CD14-positive monocyte (primary cell): ENCODE results near the gene UHRF1. TPM values are rescaled to one million over a fixed set of nuclear protein-coding genes. Genes with fewer than 3 reads are reported as not detected.

Experiments used
- DNase-seq, 3 donors: peaks; one replicate each; pipeline ENCODE4 v3.0.0-alpha.2; 2011 to 2022
- H2AFZ ChIP-seq: 2 replicates; pipeline ENCODE4 v1.6.0; 2012; ENCODE audit warnings: mild to moderate bottlenecking, low read depth, low read length, inconsistent platforms; ENCODE audit not compliant: insufficient read depth, poor library complexity, severe bottlenecking
- H3K27ac ChIP-seq, 2 donors: 1 replicate in 1 of 2; 2 replicates in 1 of 2; pipeline ENCODE4 v1.5.1; 2012 to 2013; ENCODE audit warnings: low read length in 2 of 2, control low read depth in 1 of 2, inconsistent platforms in 1 of 2, low read depth in 1 of 2, mild to moderate bottlenecking in 1 of 2
- H3K27me3 ChIP-seq, 2 donors: one replicate each; pipeline versions ENCODE4 v1.6.0 to v1.6.1; 2011 to 2013; ENCODE audit warnings: low read length in 2 of 2; ENCODE audit not compliant: control insufficient read depth in 2 of 2, insufficient read depth in 2 of 2
- H3K36me3 ChIP-seq, 2 donors: replicated peaks in 1 of 2; 1 replicate in 1 of 2; 2 replicates in 1 of 2; pipeline versions ENCODE4 v1.5.1 to v1.6.1; 2012 to 2013; ENCODE audit warnings: low read length in 2 of 2, control low read depth in 1 of 2, inconsistent platforms in 1 of 2, mild to moderate bottlenecking in 1 of 2; ENCODE audit not compliant: insufficient read depth in 2 of 2, control insufficient read depth in 1 of 2
- H3K4me1 ChIP-seq, 2 donors: 1 replicate in 1 of 2; 2 replicates in 1 of 2; pipeline versions ENCODE4 v1.5.1 to v1.6.1; 2012 to 2013; ENCODE audit warnings: low read length in 2 of 2, control low read depth in 1 of 2, inconsistent platforms in 1 of 2, mild to moderate bottlenecking in 1 of 2, moderate library complexity in 1 of 2; ENCODE audit not compliant: insufficient read depth in 2 of 2, control insufficient read depth in 1 of 2
- H3K4me2 ChIP-seq: replicated peaks from 2 replicates; pipeline ENCODE3; 2012; ENCODE audit warnings: low read length, moderate library complexity, mild to moderate bottlenecking; ENCODE audit not compliant: poor library complexity, severe bottlenecking; ENCODE audit errors: extremely low read depth
- H3K4me3 ChIP-seq, 3 experiments: fragments of 200-600 bp in 1 of 3; sonication (generic) in 1 of 3; replicated peaks in 1 of 3; 1 replicate in 2 of 3; 2 replicates in 1 of 3; pipeline ENCODE4 v1.5.1; 2011 to 2013; ENCODE audit warnings: low read length in 3 of 3, mild to moderate bottlenecking in 3 of 3, control low read depth in 2 of 3, low read depth in 2 of 3, inconsistent platforms in 1 of 3, moderate library complexity in 1 of 3
- H3K79me2 ChIP-seq: 2 replicates; pipeline ENCODE4 v1.6.0; 2012; ENCODE audit warnings: mild to moderate bottlenecking, control low read depth, inconsistent platforms, low read length, moderate library complexity; ENCODE audit not compliant: insufficient read depth
- H3K9ac ChIP-seq: 2 replicates; pipeline ENCODE4 v1.6.0; 2017; ENCODE audit warnings: low read length, mild to moderate bottlenecking; ENCODE audit not compliant: insufficient read depth, poor library complexity, severe bottlenecking
- H3K9me3 ChIP-seq, 2 donors: replicated peaks in 1 of 2; 1 replicate in 1 of 2; 2 replicates in 1 of 2; pipeline versions ENCODE4 v1.5.1 to v1.6.1; 2012 to 2013; ENCODE audit warnings: low read length in 2 of 2, control low read depth in 1 of 2; ENCODE audit not compliant: control insufficient read depth in 1 of 2, insufficient read depth in 1 of 2
- H4K20me1 ChIP-seq: 2 replicates; pipeline ENCODE4 v1.6.0; 2012; ENCODE audit warnings: mild to moderate bottlenecking, low read length, control low read depth, moderate library complexity; ENCODE audit not compliant: insufficient read depth
- H3K27ac Mint-ChIP-seq, 7 donors: one replicate each; pipeline ENCODE4 v1.8.0; 2020; ENCODE audit warnings: mild to moderate bottlenecking in 7 of 7, mixed read lengths in 7 of 7, moderate library complexity in 6 of 7, inconsistent platforms in 2 of 7
- H3K27me3 Mint-ChIP-seq, 3 donors: one replicate each; pipeline ENCODE4 v1.8.0; 2021 to 2022; ENCODE audit warnings: low read depth in 3 of 3, mild to moderate bottlenecking in 3 of 3, mixed read lengths in 3 of 3, moderate library complexity in 3 of 3, inconsistent platforms in 1 of 3
- H3K36me3 Mint-ChIP-seq, 2 donors: one replicate each; pipeline ENCODE4 v1.8.0; 2020; ENCODE audit warnings: mixed read lengths in 2 of 2, inconsistent platforms in 1 of 2, mild to moderate bottlenecking in 1 of 2
- H3K4me1 Mint-ChIP-seq: one replicate; pipeline ENCODE4 v1.8.0; 2020; ENCODE audit warnings: mild to moderate bottlenecking, mixed read lengths
- H3K4me3 Mint-ChIP-seq, 2 donors: one replicate each; pipeline ENCODE4 v1.8.0; 2020; ENCODE audit warnings: mild to moderate bottlenecking in 2 of 2, mixed read lengths in 2 of 2, moderate library complexity in 1 of 2
- H3K9me3 Mint-ChIP-seq, 7 donors: one replicate each; pipeline ENCODE4 v1.8.0; 2020 to 2022; ENCODE audit warnings: mixed read lengths in 7 of 7, mild to moderate bottlenecking in 6 of 7, moderate library complexity in 6 of 7, inconsistent platforms in 2 of 7
- WGBS: methylation state at CpG from one replicate; pipeline ENCODE4 v1.1.5; 2013; ENCODE audit warnings: missing lambda C conversion rate; ENCODE audit not compliant: insufficient coverage; 5-methylcytosine and 5-hydroxymethylcytosine counted together
- intact Hi-C, 2 donors: fragments of 100-400 bp; cut with micrococcal nuclease; formaldehyde crosslinking; loops; one replicate each; pipeline versions ENCODE4 v1.15.0 to v1.15.1; 2023
- polyA plus RNA-seq, 3 donors: library from polyadenylated mRNA; depleted of rRNA in 1 of 3; unstranded in 2 of 3; stranded (reverse) in 1 of 3; fragments of 300-500 nt in 2 of 3; fragments of >200 nt in 1 of 3; fragmentation: Illumina TruSeq in 2 of 3; gene quantifications; 1 replicate in 2 of 3; 2 replicates in 1 of 3; pipeline ENCODE4 v1.2.3, GENCODE V29; 2012 to 2021
- TF ChIP-seq, protein P1 (sequence below): fragments of 200-600 bp; IDR thresholded peaks from one replicate; pipeline ENCODE4 v1.8.0; 2022; ENCODE audit warnings: antibody characterized with exemption, mild to moderate bottlenecking

Gene UHRF1
- polyA plus RNA-seq, 3 donors: 0.06 to 0.77 (median 0.63) TPM

GRCh38 chr19:4984438-4984990 is 75.2 kb downstream of the UHRF1 start:
- TF ChIP-seq, protein P1, sequence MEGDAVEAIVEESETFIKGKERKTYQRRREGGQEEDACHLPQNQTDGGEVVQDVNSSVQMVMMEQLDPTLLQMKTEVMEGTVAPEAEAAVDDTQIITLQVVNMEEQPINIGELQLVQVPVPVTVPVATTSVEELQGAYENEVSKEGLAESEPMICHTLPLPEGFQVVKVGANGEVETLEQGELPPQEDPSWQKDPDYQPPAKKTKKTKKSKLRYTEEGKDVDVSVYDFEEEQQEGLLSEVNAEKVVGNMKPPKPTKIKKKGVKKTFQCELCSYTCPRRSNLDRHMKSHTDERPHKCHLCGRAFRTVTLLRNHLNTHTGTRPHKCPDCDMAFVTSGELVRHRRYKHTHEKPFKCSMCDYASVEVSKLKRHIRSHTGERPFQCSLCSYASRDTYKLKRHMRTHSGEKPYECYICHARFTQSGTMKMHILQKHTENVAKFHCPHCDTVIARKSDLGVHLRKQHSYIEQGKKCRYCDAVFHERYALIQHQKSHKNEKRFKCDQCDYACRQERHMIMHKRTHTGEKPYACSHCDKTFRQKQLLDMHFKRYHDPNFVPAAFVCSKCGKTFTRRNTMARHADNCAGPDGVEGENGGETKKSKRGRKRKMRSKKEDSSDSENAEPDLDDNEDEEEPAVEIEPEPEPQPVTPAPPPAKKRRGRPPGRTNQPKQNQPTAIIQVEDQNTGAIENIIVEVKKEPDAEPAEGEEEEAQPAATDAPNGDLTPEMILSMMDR: no peak
- DNase-seq: no peak
- peaks cover 14 to 51% of the 10 kb centered on the region in 2 donors for H3K36me3 Mint-ChIP-seq
- Histone ChIP-seq H3K79me2 (peaks cover 90% of the 10 kb centered on the region), H3K27me3 (no peaks in the 10 kb centered on the region), H3K9me3 (no peaks in the 10 kb centered on the region), H3K4me3 (no peak overlapping the region), H3K4me2 (no peak overlapping the region), H3K36me3 (peaks cover 8 to 10% of the 10 kb centered on the region in 2 donors), H3K4me1 (peaks cover 8% of the 10 kb centered on the region in 2 donors), H3K27ac (no peak overlapping the region), H4K20me1 (peaks cover 100% of the 10 kb centered on the region), H2AFZ (no peak overlapping the region), H3K9ac (no peak overlapping the region)
- peak overlapping the region in 1 of 7 donors; percentile 7 for H3K27ac Mint-ChIP-seq
- intact Hi-C loops: no loop called here
- peaks cover 0 to 3% (median 0%) of the 10 kb centered on the region in 3 donors for H3K27me3 Mint-ChIP-seq
- H3K4me3 Mint-ChIP-seq: no peak overlapping the region
- no peaks in the 10 kb centered on the region for H3K9me3 Mint-ChIP-seq
- peaks cover 8% of the 10 kb centered on the region for H3K4me1 Mint-ChIP-seq
- 95% methylated on average over 13 of the region's 18 CpGs for WGBS

- peaks cover 0 to 3% (median 2%) of the 10 kb centered on the region in 3 donors for H3K27me3 Mint-ChIP-seq
- peaks cover 12 to 45% of the 10 kb centered on the region in 2 donors for H3K36me3 Mint-ChIP-seq
- H3K9me3 Mint-ChIP-seq: no peaks in the 10 kb centered on the region
- WGBS: 97% methylated on average over 20 of the region's 22 CpGs
- H3K9ac ChIP-seq: no peak overlapping the region
- no peaks in the 10 kb centered on the region for H3K9me3 ChIP-seq
- H3K27me3 ChIP-seq: no peaks in the 10 kb centered on the region
- H4K20me1 ChIP-seq: peaks cover 100% of the 10 kb centered on the region
- peaks cover 8 to 10% of the 10 kb centered on the region in 2 donors for H3K36me3 ChIP-seq
- no peak overlapping the region for H3K4me3 Mint-ChIP-seq
- H2AFZ ChIP-seq: no peak overlapping the region
- peaks cover 2% of the 10 kb centered on the region for H3K4me1 Mint-ChIP-seq
- no peak overlapping the region for H3K27ac ChIP-seq
- H3K4me2 ChIP-seq: no peak overlapping the region
- no peak overlapping the region for H3K4me3 ChIP-seq
- no peaks in the 10 kb centered on the region for H3K4me1 ChIP-seq
- intact Hi-C loops: no loop called here
- TF ChIP-seq, protein P1: no peak
- H3K27ac Mint-ChIP-seq: peak overlapping the region in 1 of 7 donors; percentile 76
- no peak for DNase-seq
- peaks cover 91% of the 10 kb centered on the region for H3K79me2 ChIP-seq
These were observed 76.3 kb downstream of the UHRF1 start for GRCh38 chr19:4985551-4985991.
